Gastroesophageal sphincter (tissue), 4 donors: ENCODE data around the gene R3HDM2. TPM values are rescaled to one million over a fixed set of nuclear protein-coding genes. Genes with fewer than 3 reads are reported as not detected.
"Not testable (repeated sequence)": the region's sequence is repeated elsewhere in the genome, so short reads cannot be mapped to it uniquely, and the experiment has no call there.

ENCODE experiments used
- ATAC-seq: fragments of 150-250 bp; one replicate; pipeline ENCODE4 v1.9.1; 2016; ENCODE audit warnings: mild to moderate bottlenecking, moderate library complexity
- H3K27ac ChIP-seq, 4 donors: fragments of 200-600 bp; sonication (generic) in 3 of 4; 1 replicate in 3 of 4; 2 replicates in 1 of 4; pipeline ENCODE4 v1.5.1; 2016 to 2019
- H3K27me3 ChIP-seq: fragments of 200-600 bp; sonication (generic); one replicate; pipeline ENCODE4 v1.5.1; 2019
- H3K36me3 ChIP-seq, 2 donors: fragments of 200-600 bp; sonication (generic); one replicate each; pipeline ENCODE4 v1.5.1; 2019; ENCODE audit warnings: control low read depth in 1 of 2
- H3K4me1 ChIP-seq, 3 donors: fragments of 200-600 bp; sonication (generic); 1 replicate in 2 of 3; 2 replicates in 1 of 3; pipeline ENCODE4 v1.5.1; 2016 to 2019; ENCODE audit warnings: control low read depth in 2 of 3
- H3K4me3 ChIP-seq, 2 donors: fragments of 200-600 bp; sonication (generic); one replicate each; pipeline ENCODE4 v1.5.1; 2019; ENCODE audit warnings: mild to moderate bottlenecking in 1 of 2, moderate library complexity in 1 of 2
- H3K9me3 ChIP-seq, 3 donors: fragments of 200-600 bp; sonication (generic); one replicate each; pipeline ENCODE4 v1.5.1; 2017 to 2019; ENCODE audit warnings: control low read depth in 2 of 3
- CTCF ChIP-seq, 4 experiments: fragments of 200-600 bp in 2 of 4; fragments of 450-650 bp in 2 of 4; sonication (generic) in 1 of 4; IDR thresholded peaks; one replicate each; pipeline ENCODE4 v1.5.1; 2017 to 2019; ENCODE audit warnings: antibody characterized with exemption in 4 of 4, mild to moderate bottlenecking in 2 of 4, moderate library complexity in 2 of 4
- EP300 ChIP-seq: sonication (generic); formaldehyde crosslinking; IDR thresholded peaks from one replicate; pipeline ENCODE4 v1.6.1; 2017; ENCODE audit warnings: antibody characterized with exemption, mild to moderate bottlenecking
- POLR2A ChIP-seq, 2 donors: fragments of 450-650 bp; IDR thresholded peaks; one replicate each; pipeline ENCODE4 v1.6.1; 2017; ENCODE audit warnings: antibody characterized with exemption in 2 of 2, mild to moderate bottlenecking in 2 of 2, moderate library complexity in 1 of 2
- POLR2AphosphoS5 ChIP-seq: sonication (generic); formaldehyde crosslinking; IDR thresholded peaks from one replicate; pipeline ENCODE4 v1.6.1; 2017; ENCODE audit warnings: antibody characterized with exemption
- WGBS, 2 donors: methylation state at CpG; one replicate each; pipeline ENCODE4 v1.1.5; 2018; ENCODE audit warnings: low coverage in 1 of 2; 5-methylcytosine and 5-hydroxymethylcytosine counted together
- total RNA-seq, 4 donors: library from RNA; depleted of rRNA; stranded (reverse); fragments of >200 nt; gene quantifications; one replicate each; pipeline ENCODE4 v1.1.0, GENCODE V29; 2016

Gene R3HDM2
- total RNA-seq, 4 donors from 2014 or later: 38.0 to 60.1 (median 45.9) TPM

- no peak overlapping the region for H3K27ac ChIP-seq
- TF ChIP-seq POLR2AphosphoS5 (no peak), CTCF (IDR thresholded peaks at IDR 0.05) (no peak), POLR2A (IDR thresholded peaks at IDR 0.05) (no peak), EP300 (no peak)
- no peaks in the 10 kb centered on the region for H3K27me3 ChIP-seq
- peaks cover 0 to 5% (median 0%) of the 10 kb centered on the region in 3 donors for H3K4me1 ChIP-seq
- H3K9me3 ChIP-seq: no peaks in the 10 kb centered on the region
- H3K36me3 ChIP-seq: no peaks in the 10 kb centered on the region
- WGBS, 2 donors: 93% methylated on average over 2 to 4 of the region's 7 CpGs
- ATAC-seq: no peak
- H3K4me3 ChIP-seq: no peak overlapping the region
Observed at GRCh38 chr12:57315681-57316080, 115.2 kb downstream of the R3HDM2 start.

GRCh38 chr12:57312287-57312686 lies 118.6 kb downstream of the R3HDM2 start:
- H3K4me3 ChIP-seq, H3K27me3 ChIP-seq, H3K27ac ChIP-seq, H3K9me3 ChIP-seq, ATAC-seq: not testable (repeated sequence)
- Histone ChIP-seq H3K4me1 (peaks cover 0 to 23% (median 0%) of the 10 kb centered on the region in 3 donors), H3K36me3 (peaks cover 0 to 23% of the 10 kb centered on the region in 2 donors)
- 82 to 92% methylated on average over 2 to 4 of the region's 5 CpGs for WGBS, 2 donors

GRCh38 chr12:57309420-57309819 lies 121.4 kb downstream of the R3HDM2 start:
- no peak overlapping the region for H3K4me3 ChIP-seq
- 16 to 24% methylated on average over 2 of the region's 2 CpGs for WGBS, 2 donors
- H3K27ac ChIP-seq: no peak overlapping the region
- H3K36me3 ChIP-seq: peaks cover 0 to 47% of the 10 kb centered on the region in 2 donors
- H3K27me3 ChIP-seq: no peaks in the 10 kb centered on the region
- H3K4me1 ChIP-seq: peaks cover 0 to 23% (median 0%) of the 10 kb centered on the region in 3 donors
- no peak for ATAC-seq
- TF ChIP-seq POLR2A (IDR thresholded peaks at IDR 0.05) (no peak), EP300 (no peak), CTCF (IDR thresholded peaks at IDR 0.05) (no peak), POLR2AphosphoS5 (no peak)
- no peaks in the 10 kb centered on the region for H3K9me3 ChIP-seq

GRCh38 chr12:57300961-57301584 lies 129.8 kb downstream of the R3HDM2 start:
- Histone ChIP-seq H3K36me3 (peaks cover 0 to 96% of the 10 kb centered on the region in 2 donors), H3K27ac (no peak overlapping the region), H3K4me3 (no peak overlapping the region), H3K4me1 (no peaks in the 10 kb centered on the region), H3K27me3 (no peaks in the 10 kb centered on the region), H3K9me3 (no peaks in the 10 kb centered on the region)
- TF ChIP-seq POLR2A (IDR thresholded peaks at IDR 0.05): no peak
- no peak for TF ChIP-seq POLR2AphosphoS5
- no peak for TF ChIP-seq EP300
- no peak for TF ChIP-seq CTCF (IDR thresholded peaks at IDR 0.05)
- WGBS, 2 donors: 89 to 100% methylated on average over 3 of the region's 3 CpGs
- no peak for ATAC-seq

GRCh38 chr12:57299514-57300016 lies 131.3 kb downstream of the R3HDM2 start:
- Histone ChIP-seq H3K36me3 (peaks cover 0 to 97% of the 10 kb centered on the region in 2 donors), H3K27me3 (no peaks in the 10 kb centered on the region), H3K4me1 (no peaks in the 10 kb centered on the region), H3K9me3 (no peaks in the 10 kb centered on the region), H3K27ac (no peak overlapping the region), H3K4me3 (no peak overlapping the region)
- TF ChIP-seq POLR2A (IDR thresholded peaks at IDR 0.05) (no peak), CTCF (IDR thresholded peaks at IDR 0.05) (no peak), EP300 (no peak), POLR2AphosphoS5 (no peak)
- 63% methylated on average over 1 of the region's 1 CpG; no CpG with 5 or more reads in 1 of the 2 donors for WGBS, 2 donors
- ATAC-seq: no peak
